ENCODE measurements around the gene ACTR1B. TPM values are rescaled to one million over a fixed set of nuclear protein-coding genes. Genes with fewer than 3 reads are reported as not detected.
"Not testable (repeated sequence)": the region's sequence is repeated elsewhere in the genome, so short reads cannot be mapped to it uniquely, and the experiment has no call there.

The ACTR1B gene
- total and polyA plus RNA-seq, 9 donors = 23.0 to 85.2 (median 67.4) TPM

DNA sequence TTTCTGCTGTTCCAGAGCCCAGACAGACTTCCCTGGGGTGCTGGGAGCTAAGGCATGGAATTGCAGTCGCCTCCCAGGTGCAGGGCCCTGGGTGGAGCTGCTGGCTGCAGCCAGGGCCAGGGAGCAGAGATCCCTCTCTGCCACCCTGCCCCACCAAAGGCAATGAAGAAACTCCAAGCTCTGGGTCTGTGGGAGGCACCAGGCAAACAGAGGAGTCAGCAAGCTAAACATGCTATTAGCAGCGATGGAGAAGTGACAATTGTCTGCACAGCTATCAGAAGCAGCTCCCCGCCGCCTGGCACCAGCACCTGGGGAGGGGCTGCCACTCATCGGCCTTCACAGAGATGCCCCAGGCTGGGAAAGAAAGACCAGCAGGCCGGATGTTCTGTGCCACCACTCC, 45.9 kb downstream of the ACTR1B start:
- Histone ChIP-seq H3K36me3 (no peaks in the 10 kb centered on the region), H3K27ac (no peak overlapping the region), H3K4me3 (no peak overlapping the region), H3K4me1 (ENCODE audit: insufficient read depth) (no peaks in the 10 kb centered on the region), H3K9me3 (no peaks in the 10 kb centered on the region), H3K27me3 (no peaks in the 10 kb centered on the region)
- DNase-seq = no peak
- intact Hi-C loops (cut with DNase I) = no loop called here
- 73 to 90% (median 90%) methylated on average over 2 to 6 of the region's 6 CpGs for WGBS, 3 donors
- TF ChIP-seq POLR2A (IDR thresholded peaks at IDR 0.05) = no peak
- TF ChIP-seq, protein P1, sequence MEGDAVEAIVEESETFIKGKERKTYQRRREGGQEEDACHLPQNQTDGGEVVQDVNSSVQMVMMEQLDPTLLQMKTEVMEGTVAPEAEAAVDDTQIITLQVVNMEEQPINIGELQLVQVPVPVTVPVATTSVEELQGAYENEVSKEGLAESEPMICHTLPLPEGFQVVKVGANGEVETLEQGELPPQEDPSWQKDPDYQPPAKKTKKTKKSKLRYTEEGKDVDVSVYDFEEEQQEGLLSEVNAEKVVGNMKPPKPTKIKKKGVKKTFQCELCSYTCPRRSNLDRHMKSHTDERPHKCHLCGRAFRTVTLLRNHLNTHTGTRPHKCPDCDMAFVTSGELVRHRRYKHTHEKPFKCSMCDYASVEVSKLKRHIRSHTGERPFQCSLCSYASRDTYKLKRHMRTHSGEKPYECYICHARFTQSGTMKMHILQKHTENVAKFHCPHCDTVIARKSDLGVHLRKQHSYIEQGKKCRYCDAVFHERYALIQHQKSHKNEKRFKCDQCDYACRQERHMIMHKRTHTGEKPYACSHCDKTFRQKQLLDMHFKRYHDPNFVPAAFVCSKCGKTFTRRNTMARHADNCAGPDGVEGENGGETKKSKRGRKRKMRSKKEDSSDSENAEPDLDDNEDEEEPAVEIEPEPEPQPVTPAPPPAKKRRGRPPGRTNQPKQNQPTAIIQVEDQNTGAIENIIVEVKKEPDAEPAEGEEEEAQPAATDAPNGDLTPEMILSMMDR (IDR thresholded peaks at IDR 0.05) = no peak
- TF ChIP-seq EP300 (IDR thresholded peaks at IDR 0.05) = no peak

DNA sequence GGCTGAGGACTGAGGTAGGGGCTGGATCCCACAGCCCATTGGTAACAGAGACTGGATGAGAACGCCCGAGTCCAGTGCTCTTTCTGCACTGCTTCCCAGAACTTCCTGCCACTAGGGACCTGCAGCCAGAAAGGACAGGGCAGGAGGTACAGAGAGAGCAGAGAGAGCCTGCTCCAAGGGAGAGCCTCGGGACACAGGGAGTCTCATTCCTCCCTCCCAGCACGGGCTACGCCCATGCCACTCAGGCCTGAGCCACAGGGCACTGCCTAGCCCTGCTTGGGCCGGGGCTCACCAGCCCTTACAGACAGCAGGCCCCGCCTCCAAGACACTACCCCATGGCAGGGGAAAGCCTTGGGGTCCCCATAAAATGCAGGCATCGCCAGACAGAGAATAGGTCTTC, 48.1 kb downstream of the ACTR1B start:
- H3K9me3 ChIP-seq; H3K4me1 ChIP-seq (ENCODE audit: insufficient read depth); H3K4me3 ChIP-seq; intact Hi-C loops (cut with DNase I); DNase-seq; H3K27me3 ChIP-seq; H3K36me3 ChIP-seq; H3K27ac ChIP-seq: not testable (repeated sequence)
- 58% methylated on average over 2 of the region's 8 CpGs; no CpG with 5 or more reads in 2 of the 3 donors for WGBS, 3 donors

DNA sequence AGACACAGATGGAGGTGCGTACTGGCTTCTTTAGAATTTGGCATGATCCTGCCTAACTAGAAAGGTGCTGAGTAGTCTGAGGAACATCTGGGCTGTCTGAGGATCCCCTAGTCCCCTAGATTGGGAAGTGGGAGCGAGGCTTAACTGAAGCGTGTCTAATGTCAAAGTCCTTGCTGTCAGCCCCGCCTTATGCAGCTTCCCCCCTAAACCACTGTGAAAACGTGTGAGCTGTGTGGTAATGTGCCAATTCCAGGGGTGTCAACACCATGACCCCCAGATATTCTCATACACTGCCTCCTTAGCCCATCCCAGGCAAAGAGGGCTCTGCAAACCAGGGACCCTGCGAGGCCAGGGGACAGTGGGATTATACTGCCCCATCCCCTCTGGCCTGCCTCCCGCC, 51.9 kb downstream of the ACTR1B start:
- intact Hi-C loops (cut with DNase I); H3K27ac ChIP-seq; H3K9me3 ChIP-seq; DNase-seq; H3K36me3 ChIP-seq; H3K27me3 ChIP-seq; H3K4me3 ChIP-seq; H3K4me1 ChIP-seq (ENCODE audit: insufficient read depth): not testable (repeated sequence)
- WGBS, 3 donors = 68% methylated on average over 3 of the region's 7 CpGs; no CpG with 5 or more reads in 2 of the 3 donors

DNA sequence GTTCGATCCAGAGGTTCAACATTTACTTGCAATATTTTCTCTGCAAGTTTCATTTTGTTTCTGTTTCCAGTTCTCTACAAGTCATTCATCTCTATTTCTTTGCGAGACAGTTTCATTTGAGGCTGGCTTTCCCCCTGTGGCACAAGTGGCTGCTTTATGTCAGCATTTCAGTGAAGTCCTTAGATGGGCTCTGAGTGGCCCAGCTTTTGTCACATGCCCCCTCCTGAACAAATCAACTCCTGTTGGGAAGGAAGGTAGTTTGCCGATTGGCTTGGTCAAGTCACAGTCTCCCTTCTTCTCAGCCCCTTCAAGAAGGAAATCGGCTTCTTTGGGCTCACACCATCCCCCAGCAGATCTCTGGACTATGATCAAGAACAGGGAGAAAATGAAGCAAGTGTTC, 55.1 kb downstream of the ACTR1B start:
- 83 to 90% (median 86%) methylated on average over 4 of the region's 4 CpGs for WGBS, 3 donors
- H3K4me1 ChIP-seq (ENCODE audit: insufficient read depth); intact Hi-C loops (cut with DNase I): not testable (repeated sequence)

More for the DNA sequence above, 55.1 kb downstream of the ACTR1B start:
- not testable (repeated sequence) for H3K4me3 ChIP-seq, H3K9me3 ChIP-seq, H3K36me3 ChIP-seq, H3K27ac ChIP-seq, DNase-seq, H3K27me3 ChIP-seq

Small RNA genes lying within 50 kb of the gene (small RNA-seq; reads per million reads assigned to genes)
- not detected for gene RNU4-8P

Other genes starting within 250 kb of the ACTR1B start
- 100 to 1,000 TPM in 1 of 7 donors, 10 to 100 TPM in 6; 26.9 to 138 (median 40.5) TPM for gene ANKRD36B, start 74.2 kb downstream of the ACTR1B start, total RNA-seq
- gene ANKRD36B, start 74.2 kb downstream of the ACTR1B start, polyA plus RNA-seq = 10 to 100 TPM in 1 of 2 donors, 1 to 10 TPM in 1; 6.5 to 15.5 TPM
- gene COX5B, start 18.0 kb downstream of the ACTR1B start, total RNA-seq = 100 to 1,000 TPM; 133 to 478 (median 187) TPM
- gene COX5B, start 18.0 kb downstream of the ACTR1B start, polyA plus RNA-seq = 100 to 1,000 TPM in 1 of 2 donors, 10 to 100 TPM in 1; 98.5 to 254 TPM
- gene C2orf92, start 5.7 kb upstream of the ACTR1B start, total RNA-seq = 10 to 100 TPM in 1 of 7 donors, 1 to 10 TPM in 6; 3.1 to 17.5 (median 4.5) TPM
- gene C2orf92, start 5.7 kb upstream of the ACTR1B start, polyA plus RNA-seq = 1 to 10 TPM; 2.3 to 3.8 TPM
- gene ZAP70, start 49.5 kb upstream of the ACTR1B start, total RNA-seq = 1 to 10 TPM in 3 of 7 donors, under 1 TPM in 4; 0.45 to 2.0 (median 0.69) TPM
- gene ZAP70, start 49.5 kb upstream of the ACTR1B start, polyA plus RNA-seq = 1 to 10 TPM in 1 of 2 donors, under 1 TPM in 1; 0.75 to 1.2 TPM